Right atrium auricular region (tissue), 2 donors: ENCODE data around the gene PHF5A. TPM values are rescaled to one million over a fixed set of nuclear protein-coding genes. Genes with fewer than 3 reads are reported as not detected.
A peak's percentile ranks its signal among the peaks of the same experiment; 100 is the strongest.
"Not testable (repeated sequence)": the region's sequence is repeated elsewhere in the genome, so short reads cannot be mapped to it uniquely, and the experiment has no call there.

Experiments
- DNase-seq: peaks from one replicate; pipeline ENCODE4 v3.0.0-alpha.2; 2019; ENCODE audit warnings: low spot score
- H3K27ac ChIP-seq, 2 donors: fragments of 200-600 bp; sonication (generic); 1 replicate in 1 of 2; 2 replicates in 1 of 2; pipeline ENCODE4 v1.5.1; 2016 to 2019
- H3K27me3 ChIP-seq, 2 donors: fragments of 200-600 bp; sonication (generic); one replicate each; pipeline versions ENCODE4 v1.5.1 to v1.6.0; 2017 to 2019
- H3K36me3 ChIP-seq: fragments of 200-600 bp; sonication (generic); one replicate; pipeline ENCODE4 v1.5.1; 2016
- H3K4me1 ChIP-seq, 2 donors: fragments of 200-600 bp; sonication (generic); one replicate each; pipeline versions ENCODE4 v1.5.1 to v1.6.0; 2017 to 2019
- H3K4me3 ChIP-seq, 2 donors: fragments of 200-600 bp; sonication (generic); 1 replicate in 1 of 2; 2 replicates in 1 of 2; pipeline ENCODE4 v1.5.1; 2017 to 2019; ENCODE audit warnings: mild to moderate bottlenecking in 1 of 2, moderate library complexity in 1 of 2
- H3K9me3 ChIP-seq, 2 donors: fragments of 200-600 bp; sonication (generic); one replicate each; pipeline ENCODE4 v1.5.1; 2019
- CTCF ChIP-seq, 2 donors: fragments of 200-600 bp; sonication (generic); IDR thresholded peaks; one replicate each; pipeline ENCODE4 v1.5.1; 2019; ENCODE audit warnings: antibody characterized with exemption in 2 of 2
- total RNA-seq, 2 donors: library from RNA; depleted of rRNA; stranded (reverse); fragments of >200 nt; gene quantifications; one replicate each; pipeline ENCODE4 v1.1.0, GENCODE V29; 2016

PHF5A gene
- total RNA-seq, 2 donors from 2014 or later: 19.3 to 23.5 TPM

GRCh38 chr22:41470886-41471285 is 2.4 kb upstream of the PHF5A start:
- H3K36me3 ChIP-seq: peaks cover 30% of the 10 kb centered on the region
- no peak for DNase-seq
- H3K4me1 ChIP-seq: peaks cover 0 to 58% of the 10 kb centered on the region in 2 donors
- peak overlapping the region; percentile 97 to 99 for H3K4me3 ChIP-seq
- H3K27ac ChIP-seq: peak overlapping the region; percentile 95 to 98
- TF ChIP-seq CTCF (IDR thresholded peaks at IDR 0.05): no peak
- H3K27me3 ChIP-seq: no peaks in the 10 kb centered on the region
- H3K9me3 ChIP-seq: no peaks in the 10 kb centered on the region

- peak overlapping the region; percentile 95 to 98 for H3K27ac ChIP-seq
- H3K36me3 ChIP-seq: peaks cover 45% of the 10 kb centered on the region
- peaks cover 0 to 58% of the 10 kb centered on the region in 2 donors for H3K4me1 ChIP-seq
- no peaks in the 10 kb centered on the region for H3K27me3 ChIP-seq
- DNase-seq: no peak
- peak overlapping the region; percentile 97 to 99 for H3K4me3 ChIP-seq
- H3K9me3 ChIP-seq: no peaks in the 10 kb centered on the region
- TF ChIP-seq CTCF (IDR thresholded peaks at IDR 0.05): peak in 1 of 2 donors; percentile 33
Observed at GRCh38 chr22:41469218-41469851, 843 bp upstream of the PHF5A start.

GRCh38 chr22:41461901-41462300 is 6.6 kb downstream of the PHF5A start:
- Histone ChIP-seq H3K4me3 (no peak overlapping the region), H3K9me3 (no peaks in the 10 kb centered on the region), H3K27me3 (no peaks in the 10 kb centered on the region), H3K27ac (no peak overlapping the region), H3K4me1 (no peaks in the 10 kb centered on the region), H3K36me3 (peaks cover 73% of the 10 kb centered on the region)
- no peak for TF ChIP-seq CTCF (IDR thresholded peaks at IDR 0.05)
- no peak for DNase-seq

GRCh38 chr22:41460071-41460470 is 8.4 kb downstream of the PHF5A start:
- DNase-seq, H3K27ac ChIP-seq, H3K27me3 ChIP-seq, H3K4me1 ChIP-seq, H3K9me3 ChIP-seq, H3K4me3 ChIP-seq: not testable (repeated sequence)
- H3K36me3 ChIP-seq: peaks cover 55% of the 10 kb centered on the region

GRCh38 chr22:41459431-41459830 is 9.1 kb downstream of the PHF5A start:
- H3K27ac ChIP-seq: no peak overlapping the region
- DNase-seq: no peak
- no peaks in the 10 kb centered on the region for H3K4me1 ChIP-seq
- H3K9me3 ChIP-seq: no peaks in the 10 kb centered on the region
- H3K36me3 ChIP-seq: peaks cover 48% of the 10 kb centered on the region
- H3K4me3 ChIP-seq: no peak overlapping the region
- H3K27me3 ChIP-seq: no peaks in the 10 kb centered on the region
- no peak for TF ChIP-seq CTCF (IDR thresholded peaks at IDR 0.05)

- Histone ChIP-seq H3K36me3 (peaks cover 39% of the 10 kb centered on the region), H3K4me1 (no peaks in the 10 kb centered on the region), H3K9me3 (no peaks in the 10 kb centered on the region), H3K27ac (no peak overlapping the region), H3K27me3 (no peaks in the 10 kb centered on the region), H3K4me3 (no peak overlapping the region)
- no peak for TF ChIP-seq CTCF (IDR thresholded peaks at IDR 0.05)
- DNase-seq: no peak
Observed at GRCh38 chr22:41458161-41458728, 10.2 kb downstream of the PHF5A start.
